Activated CD4-positive, CD25-positive, alpha-beta regulatory T cell treated with anti-CD3 and anti-CD28 coated beads, Interleukin-2, amount 50 U/mL, for 72 hours (primary cell): ENCODE results near the gene FTCD.
"Not testable (repeated sequence)": the region's sequence is repeated elsewhere in the genome, so short reads cannot be mapped to it uniquely, and the experiment has no call there.

Experiments
- DNase-seq: peaks from one replicate; pipeline ENCODE4 v3.0.0; 2021

FTCD gene

DNA sequence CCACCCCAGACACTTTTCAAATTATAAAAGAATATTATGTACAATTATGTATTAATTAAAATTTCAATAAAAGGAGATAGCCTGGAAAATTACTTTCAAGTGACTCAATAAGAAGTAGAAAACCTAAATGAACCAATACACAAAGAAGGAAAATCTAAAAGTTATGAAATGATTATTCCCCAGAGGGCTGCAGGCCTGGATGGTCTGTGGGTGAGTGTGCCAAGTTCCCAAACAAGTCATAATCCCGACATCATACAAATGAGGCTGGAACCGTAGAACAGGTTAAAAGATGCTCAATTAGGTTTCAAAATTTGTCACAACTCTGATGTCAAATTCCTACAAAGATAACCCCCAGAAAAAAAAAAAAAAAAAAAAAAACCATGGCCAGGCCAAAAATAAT is 16.2 kb upstream of the FTCD start:
- DNase-seq, result no peak

DNA sequence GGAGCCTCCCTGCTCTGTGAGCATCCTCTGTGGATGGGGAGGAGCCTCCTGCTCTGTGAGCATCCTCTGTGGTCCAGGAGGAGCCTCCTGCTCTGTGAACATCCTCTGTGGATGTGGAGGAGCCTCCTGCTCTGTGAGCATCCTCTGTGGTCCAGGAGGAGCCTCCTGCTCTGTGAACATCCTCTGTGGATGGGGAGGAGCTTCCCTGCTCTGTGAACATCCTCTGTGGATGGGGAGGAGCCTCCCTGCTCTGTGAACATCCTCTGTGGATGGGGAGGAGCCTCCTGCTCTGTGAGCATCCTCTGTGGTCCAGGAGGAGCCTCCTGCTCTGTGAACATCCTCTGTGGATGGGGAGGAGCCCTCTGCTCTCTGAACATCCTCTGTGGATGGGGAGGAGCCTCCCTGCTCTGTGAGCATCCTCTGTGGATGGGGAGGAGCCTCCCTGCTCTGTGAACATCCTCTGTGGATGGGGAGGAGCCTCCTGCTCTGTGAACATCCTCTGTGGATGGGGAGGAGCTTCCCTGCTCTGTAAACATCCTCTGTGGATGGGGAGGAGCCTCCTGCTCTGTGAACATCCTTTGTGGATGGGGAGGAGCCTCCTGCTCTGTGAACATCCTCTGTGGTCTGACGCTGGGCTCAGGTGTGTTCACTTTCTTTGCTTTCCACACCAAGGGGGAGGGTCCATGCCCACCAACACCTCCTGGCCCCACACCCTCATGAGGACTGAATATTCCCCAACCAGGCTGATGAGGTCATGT is 15.2 kb upstream of the FTCD start:
- DNase-seq, result not testable (repeated sequence)

DNA sequence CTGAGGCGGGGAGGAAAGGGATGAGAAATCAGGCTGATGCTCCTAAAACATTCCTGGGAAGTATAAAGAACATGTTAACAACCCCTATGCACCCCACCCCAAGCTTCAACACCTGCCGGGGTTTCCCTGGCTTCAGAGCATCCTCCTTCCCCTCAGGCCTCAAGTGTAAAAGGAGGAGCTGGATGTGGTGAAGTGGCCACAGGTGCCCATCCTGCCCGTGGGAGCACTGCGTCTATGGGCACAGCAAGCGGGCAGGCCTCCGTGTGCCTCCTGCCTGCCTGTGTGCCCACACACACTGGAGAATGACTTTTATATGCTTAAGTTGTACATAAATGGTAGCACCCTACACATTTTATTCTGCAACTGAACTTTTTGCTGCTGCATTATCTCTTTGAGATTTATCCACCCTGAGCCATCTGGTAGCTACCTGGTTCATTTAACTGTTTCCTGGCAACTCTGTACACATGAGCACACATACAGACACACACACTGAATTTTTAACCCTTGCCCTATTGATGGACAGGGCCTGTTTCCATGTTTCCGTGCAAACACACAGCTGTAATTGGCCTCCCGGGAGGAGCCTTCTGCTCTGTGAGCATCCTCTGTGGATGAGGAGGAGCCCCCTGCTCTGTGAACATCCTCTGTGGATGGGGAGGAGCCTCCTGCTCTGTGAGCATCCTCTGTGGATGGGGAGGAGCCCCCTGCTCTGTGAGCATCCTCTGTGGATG is 13.4 kb upstream of the FTCD start:
- no peak for DNase-seq

DNA sequence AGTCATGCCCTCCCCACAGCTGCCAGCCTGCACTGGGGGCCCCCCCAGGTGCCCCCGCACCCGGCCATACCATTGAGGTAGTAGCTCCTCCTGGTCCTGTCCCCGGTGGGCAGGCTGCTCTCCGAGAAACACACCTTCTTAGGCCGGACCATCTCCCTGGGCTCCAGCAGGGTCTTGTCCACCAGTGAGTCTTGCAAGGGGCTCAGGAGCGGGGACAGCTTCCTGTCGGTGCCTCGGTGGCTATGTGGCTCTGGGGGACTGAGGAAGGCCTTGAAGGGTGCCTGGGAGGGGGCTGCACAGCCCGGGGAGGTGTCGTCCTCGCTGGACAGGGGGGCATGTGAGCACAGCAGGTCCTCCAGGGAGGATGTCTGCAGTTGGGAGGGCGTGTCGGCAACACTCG is 12.9 kb upstream of the FTCD start:
- DNase-seq, result no peak

DNA sequence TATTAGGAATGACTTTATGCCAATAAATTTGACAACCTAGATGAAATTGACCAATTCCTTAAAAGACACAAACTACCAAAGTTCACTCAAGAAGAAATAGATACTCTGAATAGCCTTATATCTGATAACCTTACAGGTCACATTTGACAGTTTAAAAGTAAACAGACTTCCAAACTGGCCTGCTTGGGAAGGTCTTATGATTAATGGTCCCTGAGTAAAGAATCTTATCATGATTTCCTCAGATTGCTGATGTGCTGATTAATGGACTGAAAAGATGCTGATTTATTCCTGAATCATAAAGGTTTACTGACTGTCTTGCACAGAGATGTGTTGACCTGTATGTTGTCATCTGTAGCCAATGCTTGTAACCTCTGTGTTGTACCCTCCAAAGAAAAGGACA is 9.7 kb upstream of the FTCD start:
- DNase-seq, result no peak

DNA sequence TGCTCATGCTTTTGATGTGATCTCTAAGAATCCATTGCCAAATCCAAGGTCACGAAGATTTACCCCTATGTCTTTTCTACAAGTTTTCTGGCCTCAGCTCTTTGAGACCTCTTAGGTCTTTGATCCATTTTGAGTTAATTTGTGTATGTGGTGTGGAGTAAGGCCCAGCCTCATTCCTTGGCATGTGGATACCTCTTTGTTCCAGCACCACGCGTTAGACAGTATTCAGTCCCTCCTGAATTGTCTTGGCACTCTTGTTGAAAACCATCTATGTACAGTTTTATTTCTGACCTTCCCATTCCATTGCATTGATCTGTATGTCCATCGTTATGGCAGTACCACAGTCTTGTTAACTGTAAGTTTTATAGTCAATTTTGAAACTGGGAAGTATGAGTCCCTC is 8.0 kb upstream of the FTCD start:
- DNase-seq, result no peak

DNA sequence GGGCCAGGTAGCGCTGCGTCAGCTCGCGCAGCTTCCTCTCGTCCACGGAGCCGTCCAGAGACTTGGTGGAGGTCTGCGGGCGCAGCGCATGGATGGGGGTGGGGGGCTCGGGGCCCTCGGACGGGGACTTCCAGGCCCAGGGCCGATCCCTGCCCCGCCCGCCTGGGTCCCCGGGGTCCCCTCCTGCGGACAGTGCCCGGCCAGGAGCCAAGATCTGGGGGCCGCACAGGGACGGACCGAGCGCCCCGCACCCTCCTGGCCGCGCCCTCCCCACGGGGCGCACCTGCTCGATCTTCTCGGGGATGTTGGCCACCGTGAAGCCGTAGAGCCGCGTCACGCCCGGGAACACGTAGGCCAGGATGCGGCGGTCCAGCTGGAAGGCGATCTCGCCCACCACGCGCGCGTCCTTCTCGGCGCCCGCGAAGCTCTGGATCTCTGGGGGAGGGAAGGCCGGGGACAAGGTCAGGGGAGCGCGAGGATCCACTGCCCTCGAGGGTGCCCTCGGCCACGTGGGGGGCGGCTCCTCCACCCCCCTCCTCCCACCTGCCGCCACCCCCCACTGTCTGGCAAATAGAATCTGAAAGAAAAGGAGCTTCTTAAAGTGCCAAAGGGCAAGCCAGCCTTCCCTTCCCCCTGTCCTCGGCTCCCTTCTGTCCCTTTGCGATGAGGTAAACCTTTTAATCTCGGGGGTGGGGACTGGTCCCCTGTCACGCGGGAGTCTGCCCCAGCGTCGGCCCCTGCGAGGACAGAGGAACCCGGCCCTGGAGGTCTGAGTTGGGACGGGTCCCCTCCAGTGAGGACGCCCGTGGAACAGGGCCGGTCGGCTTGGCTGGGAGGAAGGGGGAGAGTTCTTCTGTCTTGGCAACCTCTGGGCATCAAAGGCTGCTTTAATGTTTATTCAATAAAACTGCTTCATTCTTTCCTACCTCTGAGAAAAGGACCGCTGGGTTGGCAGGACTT is 6.5 kb upstream of the FTCD start:
- no peak for DNase-seq

DNA sequence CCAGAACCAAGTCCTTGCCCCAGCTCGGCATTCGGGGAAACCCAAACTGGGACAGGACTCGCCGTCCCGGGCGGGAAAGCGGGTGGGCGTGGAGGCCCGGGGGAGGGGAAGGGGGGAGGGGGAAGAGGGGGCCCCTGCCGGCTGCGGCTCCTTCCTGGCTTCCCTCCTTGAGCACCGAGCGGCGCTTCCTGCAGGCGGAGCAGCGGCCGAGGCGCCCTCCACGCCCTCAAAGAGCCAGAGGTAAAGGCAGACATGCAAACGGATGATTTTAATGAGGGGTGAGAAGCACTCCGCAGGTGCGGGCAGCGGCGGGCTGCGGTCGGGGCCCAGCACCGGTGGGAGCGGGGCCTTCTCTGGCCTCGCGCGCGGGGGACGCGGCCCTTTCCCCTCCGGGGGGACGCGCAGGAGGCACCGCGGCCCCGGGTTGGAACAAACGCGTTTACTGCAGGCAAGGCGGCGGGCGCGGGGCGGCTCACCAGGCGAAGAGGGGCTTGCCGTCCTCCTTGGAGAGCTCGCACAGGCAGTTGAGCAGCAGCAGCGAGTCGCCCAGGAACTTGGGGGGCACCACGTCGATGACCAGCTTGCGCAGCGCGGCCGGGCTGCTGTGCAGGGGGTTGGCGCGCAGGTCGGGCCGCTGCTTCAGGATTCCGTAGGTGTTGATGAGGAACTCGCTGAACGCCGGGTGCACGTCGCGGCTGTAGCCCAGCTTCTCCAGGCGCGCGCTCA is 5.7 kb upstream of the FTCD start:
- no peak for DNase-seq

DNA sequence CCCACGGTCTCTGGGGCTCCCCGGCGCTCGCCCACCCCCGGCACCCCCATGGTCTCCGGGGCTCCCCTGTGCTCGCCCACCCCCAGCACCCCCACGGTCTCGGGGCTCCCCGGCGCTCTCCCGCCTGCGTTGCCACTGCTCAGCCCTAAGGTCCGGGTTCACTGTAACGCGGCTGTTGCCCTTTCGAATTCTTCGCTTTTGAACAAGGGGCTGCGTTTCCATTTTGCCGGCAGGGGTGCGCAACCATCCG is 5.2 kb upstream of the FTCD start:
- DNase-seq, result no peak

DNA sequence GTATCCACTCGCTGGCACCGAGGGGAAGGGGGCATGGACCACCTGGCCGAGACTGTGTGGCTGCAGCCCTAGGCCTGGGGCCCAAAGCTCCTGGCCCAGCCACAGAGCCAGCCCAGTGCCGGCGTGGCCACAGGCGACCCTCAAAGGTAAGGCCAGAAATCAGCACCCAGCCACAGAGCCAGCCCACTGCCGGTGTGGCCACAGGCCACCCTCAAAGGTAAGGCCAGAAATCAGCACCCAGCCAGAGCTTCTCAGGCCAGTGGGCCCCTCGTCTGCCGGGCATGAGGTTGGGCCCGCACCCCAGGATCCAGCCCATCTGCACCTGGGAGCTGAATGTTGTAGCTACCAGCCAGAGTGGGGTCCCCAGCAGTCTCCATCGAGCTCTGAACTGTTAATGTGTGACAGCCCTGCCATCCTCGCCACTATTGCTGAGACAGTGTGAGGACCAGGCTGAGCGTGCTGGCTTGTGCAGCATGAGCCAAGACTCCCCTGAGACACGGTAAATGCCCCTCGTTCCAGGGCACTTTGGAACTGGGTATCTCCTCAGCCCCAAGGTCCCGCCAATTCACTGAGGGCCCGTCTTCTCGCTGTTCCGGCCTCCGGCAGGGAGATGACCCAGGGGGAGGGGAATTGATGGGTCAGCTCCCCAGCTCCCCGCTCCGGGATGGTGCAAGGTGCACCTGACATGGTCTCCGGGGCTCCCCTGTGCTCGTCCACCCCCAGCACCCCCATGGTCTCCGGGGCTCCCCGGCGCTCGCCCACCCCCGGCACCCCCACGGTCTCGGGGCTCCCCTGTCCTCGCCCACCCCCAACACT is 4.7 kb upstream of the FTCD start:
- DNase-seq, result no peak

DNA sequence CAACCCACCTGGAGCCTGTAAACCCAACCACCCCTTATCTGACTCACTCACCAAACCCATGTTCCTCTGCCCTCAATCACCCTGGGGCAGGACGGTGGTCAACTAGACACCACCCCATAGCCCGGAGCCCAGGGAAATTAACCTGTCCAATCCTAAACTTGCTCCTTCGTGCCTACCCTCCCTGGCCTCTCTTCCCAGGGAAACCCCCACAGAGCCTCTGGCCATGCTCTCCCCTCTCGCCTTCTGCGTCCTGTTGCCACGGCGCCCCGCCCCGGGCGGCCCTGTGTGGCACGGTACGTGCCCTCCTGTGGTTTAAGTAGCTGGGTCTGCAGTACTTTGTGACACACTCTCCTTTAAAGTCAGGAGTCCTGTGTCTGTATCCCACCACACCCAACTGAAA is 4.0 kb upstream of the FTCD start:
- DNase-seq, result no peak

DNA sequence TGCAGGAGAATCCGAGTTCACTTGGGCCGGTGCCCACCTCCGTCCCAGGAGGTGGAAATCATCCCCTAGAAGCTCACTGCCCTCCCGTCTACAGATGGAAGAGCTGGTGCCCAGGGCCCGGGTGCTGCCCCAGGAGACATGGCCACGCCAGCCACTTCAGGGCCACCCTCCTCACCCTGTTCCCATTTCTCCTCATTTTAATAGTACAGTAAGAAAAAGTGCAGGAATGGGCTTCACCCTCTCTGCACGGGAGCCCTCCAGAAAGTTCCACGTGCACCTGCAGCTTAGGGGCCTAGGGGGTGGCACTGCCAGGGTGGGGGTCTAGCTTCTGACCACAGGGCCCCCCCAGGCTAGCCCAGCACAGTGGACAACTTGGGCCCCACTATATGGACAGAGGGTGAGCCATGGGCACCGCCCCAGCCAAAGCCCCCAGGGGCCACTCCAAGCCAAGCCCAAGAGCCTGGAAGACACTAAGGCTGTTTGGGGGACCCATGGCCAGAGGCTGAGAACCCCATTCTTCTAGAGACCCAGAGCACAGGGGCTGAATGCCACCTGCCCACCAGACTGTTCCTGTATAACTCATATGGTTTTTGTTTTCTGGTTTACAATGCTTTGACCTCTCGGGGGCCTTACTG is 3.4 kb upstream of the FTCD start:
- DNase-seq, result no peak

DNA sequence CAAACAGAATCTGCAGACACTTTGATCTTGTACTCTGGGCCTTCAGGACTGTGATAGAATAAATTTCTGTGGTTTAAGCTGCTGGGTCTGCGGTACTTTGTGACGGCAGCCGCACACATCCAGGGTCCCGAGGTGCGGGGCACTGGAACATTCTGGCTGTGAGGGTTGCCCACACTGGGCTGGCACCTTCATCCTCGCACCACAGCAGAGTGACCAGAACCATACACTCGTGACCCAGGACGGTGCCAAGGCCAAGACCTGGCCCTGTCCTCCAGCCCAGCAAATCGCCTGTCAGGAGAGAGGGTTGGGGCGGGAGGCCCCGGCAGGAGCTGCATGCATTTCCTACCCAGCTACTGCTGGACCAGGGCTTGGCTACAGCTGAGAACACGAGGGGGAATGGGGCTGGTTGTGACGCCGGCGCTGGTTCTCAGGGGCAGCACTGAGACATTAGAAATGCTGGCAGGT is 2.6 kb upstream of the FTCD start:
- DNase-seq, result no peak

DNA sequence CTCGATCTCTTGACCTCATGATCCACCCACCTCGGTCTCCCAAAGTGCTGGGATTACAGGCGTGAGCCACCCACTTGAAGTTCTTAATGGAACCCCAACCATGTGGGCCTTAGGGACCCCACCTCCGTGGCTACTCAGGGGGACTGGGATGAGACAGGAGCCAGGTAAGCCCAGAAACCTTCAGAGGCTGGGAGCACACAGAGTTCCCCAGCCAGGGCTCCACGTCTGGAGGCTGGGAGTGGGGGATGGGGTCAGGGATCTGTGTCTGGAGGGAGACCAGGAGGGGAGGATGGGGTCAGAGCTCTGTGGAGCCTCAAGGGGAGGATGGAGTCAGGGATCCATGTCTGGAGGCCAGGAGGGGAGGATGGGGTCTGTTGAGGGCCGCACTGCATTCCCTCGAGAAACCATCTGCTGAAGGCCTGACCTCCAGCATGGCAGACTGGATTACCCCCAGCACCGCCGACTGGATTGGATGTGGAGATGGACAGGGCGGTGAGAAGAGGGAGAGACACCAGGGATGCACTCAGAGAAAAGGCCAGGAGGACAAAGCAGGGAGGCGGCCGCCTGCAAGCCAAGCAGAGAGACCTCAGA is 2.1 kb upstream of the FTCD start:
- DNase-seq, result no peak

DNA sequence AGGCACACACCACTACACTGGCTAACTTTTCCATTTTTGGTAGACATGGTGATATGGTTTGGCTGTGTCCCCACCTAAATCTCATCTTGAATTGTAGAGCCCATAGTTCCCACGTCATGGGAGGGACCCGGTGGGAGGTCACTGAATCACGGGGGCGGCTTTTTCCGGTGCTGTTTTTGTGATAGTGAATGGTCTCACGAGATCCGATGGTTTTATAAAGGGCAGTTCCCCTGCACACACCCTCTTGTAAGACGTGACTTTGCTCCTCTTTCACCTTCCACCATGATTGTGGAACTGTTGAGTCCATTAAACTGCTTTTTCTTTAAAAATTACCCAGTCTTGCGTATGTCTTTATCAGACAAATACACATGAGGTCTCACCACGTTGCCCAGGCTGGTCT is 1.3 kb upstream of the FTCD start:
- no peak for DNase-seq

DNA sequence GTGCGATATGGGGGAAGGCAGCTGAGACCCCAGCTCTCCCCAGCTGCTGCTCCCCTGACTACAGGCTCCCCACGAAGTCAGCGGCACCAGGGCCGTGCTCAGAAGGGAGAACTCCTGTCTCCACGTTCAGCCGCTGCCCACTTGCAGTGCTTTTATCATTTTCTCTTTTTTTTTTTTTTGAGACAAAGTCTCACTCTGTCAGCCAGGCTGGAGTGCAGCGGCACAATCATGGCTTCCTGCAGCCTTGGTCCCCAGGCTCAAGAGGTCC is 933 bp upstream of the FTCD start:
- no peak for DNase-seq

DNA sequence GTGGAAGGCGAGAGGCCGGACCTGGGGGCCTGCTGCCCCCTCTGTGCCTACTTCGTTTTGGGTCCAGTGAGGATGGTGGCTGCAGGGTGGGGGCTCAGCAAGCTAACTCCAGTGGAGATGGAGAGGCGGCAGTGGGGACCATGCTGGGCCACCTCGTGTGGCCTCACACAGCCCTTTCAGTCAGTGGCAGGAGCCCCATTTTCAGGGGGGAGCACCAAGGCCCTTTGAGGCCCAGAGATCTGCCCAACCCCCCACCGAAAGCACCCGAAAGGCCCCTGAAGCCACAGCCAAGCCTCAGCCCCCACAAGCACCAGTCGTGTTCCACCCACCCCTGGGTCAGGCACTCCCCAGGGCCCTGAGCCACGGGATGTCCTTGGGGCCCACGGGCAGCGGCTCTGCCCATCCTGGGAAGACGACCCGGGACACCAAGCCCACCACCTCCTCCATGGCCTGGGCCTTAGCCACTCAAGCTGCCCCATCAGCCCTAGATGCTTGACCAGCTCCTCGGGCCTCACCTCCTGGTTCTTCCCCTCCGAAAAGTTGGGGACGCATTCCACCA is 345 bp downstream of the FTCD start:
- no peak for DNase-seq

DNA sequence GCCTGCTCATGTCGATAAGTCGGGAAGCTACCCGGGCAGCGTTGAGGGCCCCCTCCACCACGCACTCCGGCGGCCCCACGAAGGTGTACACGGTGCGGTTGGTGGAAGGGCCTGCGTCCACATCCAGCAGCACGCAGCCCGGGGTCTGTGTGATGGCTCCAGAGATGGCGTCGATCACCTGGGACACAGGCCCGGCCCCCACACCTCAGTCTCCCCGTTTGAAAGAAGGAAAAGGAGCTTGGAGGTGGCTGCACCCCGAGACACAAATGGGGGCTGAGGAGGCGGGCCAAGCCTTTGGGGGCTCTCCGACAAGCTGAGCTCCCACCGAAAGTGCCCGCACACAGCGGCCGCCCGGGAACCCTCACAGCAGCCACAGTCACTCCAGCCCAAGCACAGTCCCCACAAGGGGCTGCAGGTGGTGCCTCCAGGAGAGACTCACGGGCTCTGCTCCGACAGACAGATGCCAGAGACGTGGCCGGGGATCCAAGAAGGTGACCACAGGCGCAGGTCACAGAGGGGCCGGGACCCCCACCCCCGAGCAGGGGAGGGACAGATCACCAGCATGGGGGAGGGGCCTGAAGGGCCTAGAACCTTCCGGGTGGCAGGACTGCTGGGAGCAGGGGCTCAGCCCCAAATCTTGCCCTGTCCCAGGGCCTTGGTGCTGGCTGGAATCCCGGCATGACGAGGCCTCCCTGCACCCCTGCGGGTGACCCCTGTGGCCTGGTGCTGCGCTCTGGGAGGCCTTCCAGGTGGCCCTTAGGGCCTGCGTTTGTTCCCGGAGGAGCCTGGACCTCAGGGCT is 1.0 kb downstream of the FTCD start:
- DNase-seq, result no peak

DNA sequence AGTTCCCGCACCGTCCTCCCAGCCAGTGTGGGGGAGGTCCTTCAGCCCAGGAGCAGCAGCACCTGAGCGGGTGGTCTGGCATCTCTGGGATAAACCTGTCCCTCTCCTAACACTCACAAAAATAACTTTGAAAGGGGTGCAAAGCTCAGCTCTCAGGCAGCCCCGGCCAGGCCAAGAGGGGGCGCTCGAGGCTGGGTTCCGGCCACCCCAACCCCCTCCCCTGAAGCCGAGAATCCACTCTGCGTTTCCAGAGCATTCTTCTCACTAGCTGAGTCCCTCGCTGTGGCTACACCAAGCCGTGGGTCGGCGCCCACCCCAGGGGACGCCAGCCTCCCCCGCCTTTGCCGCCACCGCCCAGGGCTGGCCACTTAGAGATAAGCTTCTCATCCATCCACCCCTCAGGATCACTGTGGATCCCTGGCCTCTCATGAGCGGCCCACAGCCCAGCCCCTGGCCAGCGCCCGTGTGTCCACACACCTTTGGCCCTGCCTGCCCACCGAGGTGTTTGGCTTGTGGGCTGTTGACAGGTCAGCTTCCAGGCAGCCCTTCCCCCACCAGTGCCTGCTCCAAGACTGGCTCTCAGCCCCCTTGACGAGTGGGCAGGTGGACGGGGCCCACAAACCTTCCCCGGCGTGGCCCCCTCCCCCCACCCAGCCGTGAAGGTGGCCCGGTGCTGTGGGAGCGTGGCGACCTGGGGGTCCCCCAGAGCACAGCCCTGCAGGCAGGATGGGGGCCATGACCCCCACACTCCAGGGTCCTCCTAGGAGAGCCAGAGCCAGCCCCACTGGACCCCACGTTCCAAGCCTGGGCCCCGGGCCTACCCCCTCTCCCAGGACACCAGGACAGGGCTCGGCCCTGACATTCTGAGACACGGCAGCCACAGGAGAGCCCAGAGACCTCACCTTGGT is 1.9 kb downstream of the FTCD start:
- DNase-seq, result peak; percentile 68
